ENCODE measurements around the gene PYGB.
"Not testable (repeated sequence)": the region's sequence is repeated elsewhere in the genome, so short reads cannot be mapped to it uniquely, and the experiment has no call there.

PYGB gene

DNA sequence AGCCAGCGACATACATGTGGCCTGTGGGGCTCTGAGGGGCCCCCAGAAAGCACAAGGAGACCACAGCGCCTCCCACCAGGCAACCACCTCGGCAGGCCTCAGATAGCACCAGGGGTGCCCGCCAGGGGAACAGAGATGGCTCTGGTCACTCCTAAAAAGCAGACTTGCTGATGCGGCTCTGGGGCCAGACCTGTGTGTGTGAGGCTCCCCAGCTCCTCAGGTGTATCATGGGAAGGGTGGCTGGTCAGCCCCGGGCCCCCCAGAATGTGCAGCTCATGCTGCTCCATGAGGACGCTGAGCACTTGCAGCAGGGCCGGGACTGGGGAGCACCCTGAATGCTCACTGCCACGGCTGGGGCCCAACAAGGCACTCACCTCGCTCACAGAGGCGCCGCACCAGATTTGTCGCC is 60.2 kb downstream of the PYGB start:
- H3K4me3 ChIP-seq (ENCODE audit: low read depth, low read length), result no peak overlapping the region
- TF ChIP-seq CTCF (IDR thresholded peaks at IDR 0.05; ENCODE audit: borderline replicate concordance, insufficient read depth, low read depth, low read length), result 0 out of 2 replicates have a peak, but pooled peaks have one; percentile 7

DNA sequence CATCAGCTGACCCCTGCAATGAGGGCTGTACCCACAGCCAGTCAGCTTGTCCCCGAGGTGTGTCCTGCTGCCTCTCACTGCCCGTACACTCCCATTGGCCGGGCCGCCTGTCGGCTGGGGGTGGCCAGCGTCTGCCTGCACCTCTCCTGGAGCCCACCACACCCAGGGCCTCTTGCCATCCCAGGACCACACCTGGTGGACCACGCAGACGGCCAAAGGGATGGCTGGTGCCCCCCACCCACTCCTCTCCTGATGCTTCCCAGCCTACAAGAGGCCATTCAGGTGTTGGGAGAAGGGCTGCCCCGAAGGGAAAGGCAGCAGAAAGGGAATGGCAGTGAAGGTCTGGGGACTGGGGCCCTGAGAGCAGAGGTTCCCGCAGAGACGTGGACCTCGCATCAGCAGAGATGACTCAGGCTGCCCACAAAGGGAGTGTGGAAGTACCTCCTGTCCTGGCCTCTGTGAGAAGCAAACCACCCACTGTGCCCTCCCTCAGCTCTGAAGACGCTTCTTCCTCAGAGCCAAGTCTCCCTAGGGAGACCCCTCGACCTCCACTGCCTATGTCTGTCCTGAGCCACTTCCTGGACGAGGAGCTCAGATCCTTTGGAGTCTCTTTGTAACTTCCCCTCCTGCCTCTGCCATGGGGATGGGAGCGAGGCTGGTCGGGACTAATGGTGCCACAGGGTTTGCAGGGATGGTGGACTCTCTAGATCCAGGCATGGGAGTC is 60.9 kb downstream of the PYGB start:
- H3K4me3 ChIP-seq (ENCODE audit: low read depth, low read length), result no peak overlapping the region
- no peak for TF ChIP-seq CTCF (IDR thresholded peaks at IDR 0.05; ENCODE audit: borderline replicate concordance, insufficient read depth, low read depth, low read length)

DNA sequence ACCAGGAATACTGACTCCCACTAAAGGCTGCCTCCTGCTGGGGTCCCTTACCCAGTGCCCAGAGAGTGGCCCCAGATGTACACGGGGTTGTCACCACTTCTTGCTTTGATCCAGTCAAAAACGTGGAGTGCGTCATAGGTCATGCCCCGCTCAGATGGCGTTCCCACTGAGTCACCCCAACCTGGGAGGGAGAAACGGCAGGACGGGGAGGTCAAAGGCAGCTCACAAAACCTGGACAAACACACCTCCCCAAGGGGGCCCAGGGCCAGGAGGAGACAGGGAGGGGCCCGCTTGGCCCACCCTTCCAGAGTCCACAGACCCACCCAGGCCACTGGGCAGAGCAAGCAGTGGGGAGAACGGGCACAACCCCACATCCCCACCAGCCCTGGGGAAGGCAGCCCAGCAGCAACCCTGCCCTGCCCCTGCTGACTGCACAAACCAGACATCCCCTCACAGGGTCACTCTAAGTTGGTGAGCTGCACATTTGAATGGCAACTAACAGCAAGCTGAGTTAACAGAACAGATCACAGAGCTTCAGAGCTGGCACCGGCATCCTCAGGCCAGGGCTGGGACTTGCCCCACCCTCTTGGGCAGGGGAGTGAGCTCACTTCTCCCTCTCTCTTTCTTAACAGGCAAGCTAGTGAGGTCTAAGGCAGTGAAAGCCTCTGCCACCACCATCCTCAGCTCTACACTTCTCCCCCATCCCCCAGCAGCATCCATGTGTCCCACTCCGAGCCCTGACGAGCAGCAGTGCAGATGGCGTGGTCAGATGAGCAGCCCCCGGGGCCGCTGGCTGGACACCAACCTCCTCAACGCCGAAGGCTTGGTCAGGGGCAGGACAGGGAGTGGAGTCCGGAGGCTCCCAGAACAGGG is 61.7 kb downstream of the PYGB start:
- no peak overlapping the region for H3K4me3 ChIP-seq (ENCODE audit: low read depth, low read length)
- no peak for TF ChIP-seq CTCF (IDR thresholded peaks at IDR 0.05; ENCODE audit: borderline replicate concordance, insufficient read depth, low read depth, low read length)

- peak; percentile 79 for TF ChIP-seq CTCF (IDR thresholded peaks at IDR 0.05; ENCODE audit: borderline replicate concordance, insufficient read depth, low read depth, low read length)
- no peak overlapping the region for H3K4me3 ChIP-seq (ENCODE audit: low read depth, low read length)
Measured at GRCh38 chr20:25310268-25310920, 62.5 kb downstream of the PYGB start.

DNA sequence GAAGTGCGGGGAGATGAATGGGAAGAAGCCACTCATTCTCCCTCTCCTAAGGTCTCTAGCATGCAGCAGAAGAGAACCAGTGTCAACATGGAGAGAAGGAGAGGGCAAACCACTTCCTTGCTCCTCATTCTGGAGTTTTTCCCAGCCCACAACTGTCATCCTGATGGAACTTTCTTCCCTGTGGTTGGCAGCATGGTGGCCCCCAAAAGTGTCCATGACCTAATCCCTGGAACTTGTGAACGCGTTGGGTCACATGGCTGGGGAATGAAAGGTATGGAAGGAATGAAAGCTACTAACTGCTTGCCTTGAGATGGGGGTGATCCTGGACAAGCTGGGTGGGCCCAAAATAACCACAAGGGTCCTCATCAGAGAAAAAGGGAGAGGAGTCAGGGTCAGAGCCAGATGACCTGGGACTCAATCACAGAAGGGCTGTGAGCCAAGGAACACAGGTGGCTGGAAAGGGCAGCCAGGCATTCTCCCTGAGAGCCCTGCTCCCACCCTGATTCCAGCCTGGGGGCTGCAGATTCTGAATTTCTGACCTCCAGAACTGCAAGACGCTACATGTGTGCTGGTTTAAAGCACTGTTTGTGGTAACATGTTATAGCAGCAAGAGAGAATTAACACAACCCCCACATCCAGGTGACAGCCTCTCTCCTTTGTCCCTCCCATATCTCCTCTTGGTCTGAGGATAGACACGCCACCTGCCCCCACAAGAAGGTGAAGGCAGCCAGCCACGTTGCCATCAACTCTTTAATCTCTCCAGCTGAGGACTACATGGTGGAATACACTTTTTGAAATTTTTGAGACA is 63.2 kb downstream of the PYGB start:
- H3K4me3 ChIP-seq (ENCODE audit: low read depth, low read length), result no peak overlapping the region
- no peak for TF ChIP-seq CTCF (IDR thresholded peaks at IDR 0.05; ENCODE audit: borderline replicate concordance, insufficient read depth, low read depth, low read length)

GRCh38 chr20:25312716-25313115 is 64.8 kb downstream of the PYGB start:
- H3K4me3 ChIP-seq (ENCODE audit: low read depth, low read length), result not testable (repeated sequence)

DNA sequence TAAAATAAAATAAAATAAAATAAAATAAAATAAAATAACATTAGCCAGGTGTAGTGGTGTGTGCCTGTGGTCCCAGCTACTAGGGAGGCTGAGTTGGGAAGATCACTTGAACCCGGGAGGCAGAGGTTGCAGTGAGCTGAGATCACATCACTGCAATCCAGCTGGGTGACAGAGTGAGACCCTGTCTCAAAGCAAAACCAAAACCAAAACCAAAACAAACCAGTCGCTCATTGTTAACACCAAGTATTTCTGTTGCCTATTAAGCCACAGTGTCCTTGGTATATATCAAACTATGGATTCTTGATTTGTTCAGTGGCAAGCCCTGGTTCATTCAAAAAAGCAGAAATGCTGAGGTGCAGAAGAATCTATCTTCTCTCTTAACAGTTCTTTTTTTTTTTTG is 65.7 kb downstream of the PYGB start:
- no peak overlapping the region for H3K4me3 ChIP-seq (ENCODE audit: low read depth, low read length)
- no peak for TF ChIP-seq CTCF (IDR thresholded peaks at IDR 0.05; ENCODE audit: borderline replicate concordance, insufficient read depth, low read depth, low read length)

All from GM12875 (cell line).